OCI-LY7 (cell line): ENCODE results near the gene SLIT3. TPM values are rescaled to one million over a fixed set of nuclear protein-coding genes. Genes with fewer than 3 reads are reported as not detected.

Source experiments
- BruUV-seq: library from RNA; stranded (reverse); fragments of 400-500 nt; replicated peaks from 2 replicates; lab custom pipeline; 2021; lab: Mats Ljungman, UMichigan
- CTCF ChIA-PET: fragments of 300-600 bp; sonication (Branson Sonifier 250); formaldehyde crosslinking; loops from one replicate; lab custom pipeline; 2022; ENCODE audit warnings: antibody characterized with exemption; ENCODE audit not compliant: unreplicated experiment; lab: Charles Lee
- POLR2A ChIA-PET: fragments of 300-600 bp; sonication (Branson Sonifier 250); formaldehyde crosslinking; loops from one replicate; lab custom pipeline; 2022; ENCODE audit warnings: antibody characterized with exemption; lab: Charles Lee
- DNase-seq: peaks from one replicate; pipeline ENCODE4 v3.0.0-alpha.2; 2015; ENCODE audit warnings: low spot score
- H2AFZ ChIP-seq: fragments of 200-600 bp; sonication (generic), shearing (Covaris generic); 2 replicates; pipeline ENCODE4 v1.6.1; 2014; ENCODE audit warnings: mild to moderate bottlenecking, antibody characterized with exemption, low read length, moderate library complexity
- H3K27ac ChIP-seq: fragments of 200-600 bp; sonication (generic); 2 replicates; pipeline ENCODE4 v1.5.1; 2014; ENCODE audit warnings: mixed run types, low read depth, mild to moderate bottlenecking, moderate library complexity, low read length, inconsistent platforms; ENCODE audit not compliant: poor library complexity, severe bottlenecking
- H3K36me3 ChIP-seq: fragments of 200-600 bp; sonication (generic); 2 replicates; pipeline ENCODE4 v1.6.1; 2014; ENCODE audit warnings: mild to moderate bottlenecking, antibody characterized with exemption, low read length, moderate library complexity, mixed read lengths; ENCODE audit not compliant: insufficient read depth
- H3K4me1 ChIP-seq: fragments of 200-600 bp; sonication (generic); 2 replicates; pipeline ENCODE4 v1.5.1; 2014; ENCODE audit warnings: mild to moderate bottlenecking, low read length; ENCODE audit not compliant: insufficient read depth, poor library complexity, severe bottlenecking
- H3K4me2 ChIP-seq: fragments of 200-600 bp; sonication (generic); 2 replicates; pipeline ENCODE4 v1.6.1; 2014; ENCODE audit warnings: mild to moderate bottlenecking, low read length
- H3K4me3 ChIP-seq: fragments of 200-600 bp; sonication (generic); 2 replicates; pipeline ENCODE4 v1.5.1; 2014; ENCODE audit warnings: mild to moderate bottlenecking, low read depth, low read length; ENCODE audit not compliant: poor library complexity, severe bottlenecking
- H3K79me2 ChIP-seq: fragments of 200-600 bp; sonication (generic); 2 replicates; pipeline ENCODE4 v1.6.1; 2016; ENCODE audit warnings: low read depth, mild to moderate bottlenecking, low read length, moderate library complexity, mixed read lengths; ENCODE audit not compliant: insufficient read depth
- H3K9me2 ChIP-seq: fragments of 200-600 bp; sonication (generic); 2 replicates; pipeline ENCODE4 v1.6.1; 2016; ENCODE audit warnings: mild to moderate bottlenecking, low read length, mixed read lengths; ENCODE audit not compliant: insufficient read depth
- H3K9me3 ChIP-seq: fragments of 200-600 bp; sonication (generic); 2 replicates; pipeline ENCODE4 v1.6.1; 2014; ENCODE audit warnings: mild to moderate bottlenecking, mixed run types, low read length, mixed read lengths
- H4K20me1 ChIP-seq: fragments of 200-600 bp; sonication (generic); 2 replicates; pipeline ENCODE4 v1.6.1; 2014; ENCODE audit warnings: mild to moderate bottlenecking, antibody characterized with exemption, low read length, moderate library complexity, mixed read lengths; ENCODE audit not compliant: insufficient read depth
- CTCF ChIP-seq: fragments of 200-600 bp; sonication (generic); conservative IDR thresholded peaks from 2 replicates; pipeline ENCODE4 v1.5.1; 2014; ENCODE audit warnings: mild to moderate bottlenecking, antibody characterized with exemption, low read length, moderate library complexity, mixed read lengths
- EZH2phosphoT487 ChIP-seq: fragments of 200-600 bp; sonication (generic); IDR thresholded peaks from 2 replicates; pipeline ENCODE4 v1.6.1; 2018; ENCODE audit warnings: low read depth, borderline replicate concordance, mild to moderate bottlenecking, mixed run types, antibody characterized with exemption, low read length, moderate library complexity, mixed read lengths
- intact Hi-C: fragments of 100-400 bp; cut with micrococcal nuclease; formaldehyde crosslinking; loops from one replicate; pipeline ENCODE4 v1.10.0; 2022; ENCODE audit not compliant: unreplicated experiment
- total RNA-seq, 2 experiments: library from RNA; depleted of rRNA in 1 of 2; stranded (reverse); fragments of >200 nt in 1 of 2; shearing (Covaris generic) in 1 of 2; gene quantifications; 2 replicates each; pipeline ENCODE4 v1.2.3, GENCODE V29; 2014 to 2022

SLIT3 gene
- total RNA-seq, 2 experiments from 2014 or later: not detected

GRCh38 chr5:168661593-168662485 is 639.1 kb downstream of the SLIT3 start:
- Histone ChIP-seq H3K4me2 (no peak overlapping the region), H4K20me1 (no peaks in the 10 kb centered on the region), H3K9me3 (no peaks in the 10 kb centered on the region), H3K4me1 (no peaks in the 10 kb centered on the region), H3K36me3 (no peaks in the 10 kb centered on the region), H3K27ac (no peak overlapping the region), H3K79me2 (no peaks in the 10 kb centered on the region), H3K4me3 (no peak overlapping the region), H2AFZ (no peak overlapping the region), H3K9me2 (no peaks in the 10 kb centered on the region)
- POLR2A ChIA-PET: interaction anchor here (0.7 kb wide), 1 partner anchor 85 kb away, joined by 3 read pairs; no protein-coding TSS in a partner anchor
- DNase-seq: no peak
- intact Hi-C loops: no loop called here
- CTCF ChIA-PET: no interaction called here
- no TSS peak for BruUV-seq
- TF ChIP-seq CTCF: no peak
- no peak for TF ChIP-seq EZH2phosphoT487

GRCh38 chr5:168660691-168661090 is 640.2 kb downstream of the SLIT3 start:
- BruUV-seq: no TSS peak
- POLR2A ChIA-PET: no interaction called here
- CTCF ChIA-PET: no interaction called here

More at GRCh38 chr5:168660691-168661090, 640.2 kb downstream of the SLIT3 start:
- no peaks in the 10 kb centered on the region for H3K9me3 ChIP-seq
- TF ChIP-seq EZH2phosphoT487 (no peak), CTCF (no peak)
- no peak overlapping the region for H3K4me3 ChIP-seq
- H3K79me2 ChIP-seq: no peaks in the 10 kb centered on the region
- H3K36me3 ChIP-seq: no peaks in the 10 kb centered on the region
- no peak overlapping the region for H3K4me2 ChIP-seq
- no peak for DNase-seq
- H3K9me2 ChIP-seq: no peaks in the 10 kb centered on the region
- H4K20me1 ChIP-seq: no peaks in the 10 kb centered on the region
- intact Hi-C loops: no loop called here
- H3K4me1 ChIP-seq: no peaks in the 10 kb centered on the region
- no peak overlapping the region for H2AFZ ChIP-seq
- H3K27ac ChIP-seq: no peak overlapping the region
